ENCODE results near the gene TMEM127.
A peak's percentile ranks its signal among the peaks of the same experiment; 100 is the strongest.
"Not testable (repeated sequence)": the region's sequence is repeated elsewhere in the genome, so short reads cannot be mapped to it uniquely, and the experiment has no call there.

TMEM127 gene

DNA sequence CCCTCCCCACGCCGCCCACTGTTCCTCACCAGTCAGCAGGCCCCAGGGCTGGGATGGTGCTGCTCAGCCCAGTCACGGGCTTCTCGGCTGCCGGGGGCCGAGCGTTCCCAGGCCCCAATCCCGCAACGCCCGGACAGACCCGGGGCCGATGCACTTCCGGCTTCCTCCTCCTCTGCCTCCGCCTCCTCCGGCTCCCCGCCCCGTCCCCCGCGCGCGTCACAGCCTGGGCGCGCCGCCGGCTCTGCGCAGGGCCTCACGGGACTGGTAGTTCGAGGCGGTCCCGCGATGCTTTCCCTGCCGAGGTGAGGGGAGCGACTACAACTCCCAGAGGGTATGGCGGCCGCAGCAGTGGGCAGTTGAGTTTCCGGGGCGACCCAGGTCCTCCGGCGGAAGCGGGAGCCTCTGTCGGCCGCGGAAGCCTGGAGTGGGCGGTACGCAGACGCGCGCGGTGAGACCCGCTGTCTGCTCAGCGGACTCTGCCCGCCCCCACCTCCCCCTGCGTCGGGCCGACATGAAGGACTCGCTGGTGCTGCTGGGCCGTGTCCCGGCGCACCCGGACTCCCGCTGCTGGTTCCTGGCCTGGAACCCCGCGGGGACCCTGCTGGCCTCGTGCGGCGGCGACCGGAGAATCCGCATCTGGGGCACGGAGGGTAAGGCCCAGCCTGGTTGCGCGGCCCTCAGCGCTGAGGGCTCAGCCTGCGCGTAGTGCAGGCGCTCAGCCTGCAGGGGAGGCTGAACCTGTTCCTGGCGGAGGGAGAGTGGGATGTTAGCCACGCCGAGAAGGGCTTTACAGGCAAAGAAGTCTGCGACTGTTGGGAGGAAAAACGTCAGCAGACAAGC lies at the start of gene TMEM127, which contains the start of gene CIAO1:
Gene TMEM127, minus strand, starts transcription at position 158 of the 840 bp plus-strand sequence. CDS start 616 bp downstream, outside the sequence.
Gene CIAO1, plus strand, starts transcription at position 386 of the 840 bp plus-strand sequence. Its CDS starts 126 bp downstream, at position 512.
- DNase-seq = peak; percentile 96 to 99

DNA sequence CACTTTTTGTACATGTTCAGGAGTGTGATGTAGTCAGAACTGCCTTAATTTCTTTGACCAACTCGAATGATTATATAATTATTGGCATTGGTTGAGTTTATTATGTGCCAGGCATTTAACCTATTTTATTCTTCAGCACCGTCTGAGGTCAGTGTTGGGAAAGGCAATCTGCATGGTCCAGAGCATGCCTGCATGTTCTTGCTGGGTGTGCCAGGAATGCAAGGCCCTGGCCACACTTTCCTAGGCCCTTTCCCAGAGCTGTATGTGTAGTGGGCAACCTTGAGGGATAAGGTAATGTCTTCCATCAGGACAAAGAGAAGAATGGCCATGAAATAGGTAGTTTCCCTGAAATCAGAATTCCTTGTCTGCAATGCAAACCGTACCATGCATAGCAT lies 49.2 kb upstream of the TMEM127 start:
- DNase-seq = no peak

DNA sequence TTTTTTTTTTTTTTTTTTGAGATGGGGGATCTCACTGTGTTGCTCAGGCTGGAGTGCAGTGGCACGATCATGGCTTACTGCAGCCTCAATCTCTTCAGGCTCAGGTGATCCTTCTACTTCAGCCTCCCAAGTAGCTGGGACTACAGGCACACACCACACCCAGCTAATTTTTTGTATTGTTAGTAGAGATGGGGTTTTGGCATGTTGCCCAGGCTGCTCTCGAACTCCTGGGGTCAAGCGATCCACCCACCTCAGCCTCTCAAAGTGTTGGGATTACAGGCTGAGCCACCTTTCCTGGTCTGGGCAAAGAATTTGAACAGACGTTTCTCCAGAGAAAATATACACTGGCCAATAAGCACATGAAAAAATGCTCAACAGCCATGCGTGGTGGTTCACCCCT lies 42.5 kb upstream of the TMEM127 start:
- DNase-seq = no peak

DNA sequence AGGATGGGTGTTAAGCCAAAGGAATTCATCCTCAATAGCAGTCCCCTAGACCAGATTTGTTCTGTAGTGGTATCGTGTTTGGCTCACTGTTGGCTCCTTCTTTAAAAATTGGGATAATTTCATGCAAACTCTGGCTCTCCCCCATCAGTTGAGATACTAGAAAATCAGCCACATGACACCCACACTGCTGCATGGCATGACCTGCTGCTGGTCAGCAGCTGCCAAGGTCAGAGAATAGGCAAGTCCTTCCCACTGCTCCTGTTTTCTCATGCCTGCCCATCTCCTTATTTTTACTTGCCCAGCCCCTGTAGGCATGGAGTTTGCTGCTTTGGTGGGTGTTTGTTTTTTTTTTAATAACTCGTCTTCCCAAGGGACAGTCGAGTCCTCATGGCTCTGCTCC lies 40.6 kb upstream of the TMEM127 start:
- no peak for DNase-seq

- no peak for DNase-seq
Measured at GRCh38 chr2:96305979-96306308, 40.1 kb upstream of the TMEM127 start.

DNA sequence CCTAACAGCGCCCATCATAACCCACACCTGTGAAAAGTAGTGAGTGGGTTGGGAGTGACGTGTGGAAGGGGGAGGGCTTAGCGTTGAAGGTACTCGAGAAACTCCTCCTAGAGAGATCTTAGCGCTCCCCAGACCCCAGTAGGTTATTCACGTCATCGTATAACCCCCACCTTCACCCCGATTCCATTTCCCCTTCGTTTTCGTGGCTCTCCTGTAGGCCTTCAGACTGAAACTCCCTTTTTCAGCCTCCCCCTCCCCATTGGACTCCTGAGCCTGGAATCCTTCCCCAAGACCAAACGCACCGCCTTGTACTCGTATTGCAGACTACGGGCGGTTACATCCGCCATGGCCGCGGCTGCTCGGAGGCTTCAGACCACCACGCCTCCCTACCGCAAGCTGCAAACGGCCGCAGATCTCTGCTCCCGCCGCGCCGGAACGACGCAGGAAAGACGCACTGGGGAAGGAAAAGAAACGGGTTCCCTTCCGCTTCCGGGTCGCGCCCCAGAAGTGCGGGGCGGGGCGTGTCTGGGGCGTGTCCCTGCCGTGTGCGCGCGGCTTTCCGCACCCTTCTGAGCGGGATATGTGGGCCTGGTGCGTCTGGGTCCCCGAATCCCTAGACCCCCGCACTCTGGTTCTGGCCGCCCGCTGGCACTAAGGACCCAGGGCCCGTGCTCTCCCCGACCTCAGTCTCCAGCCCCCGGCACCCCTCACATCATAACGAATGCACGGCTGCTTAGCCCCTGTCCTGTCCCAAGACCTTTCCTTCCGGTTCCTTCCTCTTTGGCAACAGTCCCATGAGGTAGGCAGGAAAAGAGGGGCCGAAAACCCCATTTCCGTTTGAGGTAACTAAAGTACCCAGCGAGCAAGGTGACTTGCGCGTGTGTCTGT lies 39.5 kb upstream of the TMEM127 start, which contains the start of gene SNRNP200:
Gene SNRNP200, minus strand, starts transcription at position 456 of the 888 bp plus-strand sequence. Its CDS starts 109 bp downstream, at position 347.
- DNase-seq = peak; percentile 87 to 91

DNA sequence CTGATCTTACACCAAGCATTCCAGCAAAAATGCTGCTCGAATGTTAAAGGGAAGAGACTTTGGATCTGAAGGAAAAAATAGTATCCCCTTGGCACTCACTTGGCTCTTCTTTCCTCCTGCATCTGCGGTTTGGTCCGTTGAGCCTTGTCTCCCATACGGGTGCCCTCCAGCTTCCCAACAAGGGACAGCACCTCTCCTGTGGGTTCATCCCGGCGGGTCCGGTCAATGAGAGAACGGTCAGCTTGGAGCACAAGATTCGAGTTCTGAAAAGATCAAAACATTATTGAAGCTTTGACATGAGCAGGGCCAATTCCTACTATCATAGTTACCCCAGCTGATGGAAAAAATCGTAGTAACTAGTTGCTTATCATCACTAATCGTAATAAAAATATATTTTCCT lies 38.8 kb upstream of the TMEM127 start:
- DNase-seq = no peak

DNA sequence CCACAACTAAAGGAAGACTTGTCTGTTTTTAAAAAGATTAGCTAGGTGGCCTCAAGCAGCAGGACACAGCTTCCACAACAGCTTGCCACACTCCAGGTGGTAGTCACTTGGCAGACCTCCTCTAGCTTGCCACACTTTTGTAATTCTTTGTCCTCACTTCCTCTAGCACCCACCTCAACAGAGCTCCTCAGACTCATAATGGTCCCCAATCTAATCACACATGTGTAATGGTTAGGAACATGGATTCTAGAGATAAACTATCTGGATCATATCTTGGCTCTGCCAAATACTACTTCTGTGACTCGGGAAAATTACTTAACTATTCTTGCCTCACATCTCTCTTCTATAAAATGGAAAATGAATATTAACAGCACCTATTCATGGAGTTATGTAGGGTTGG lies 36.1 kb upstream of the TMEM127 start:
- DNase-seq = no peak

DNA sequence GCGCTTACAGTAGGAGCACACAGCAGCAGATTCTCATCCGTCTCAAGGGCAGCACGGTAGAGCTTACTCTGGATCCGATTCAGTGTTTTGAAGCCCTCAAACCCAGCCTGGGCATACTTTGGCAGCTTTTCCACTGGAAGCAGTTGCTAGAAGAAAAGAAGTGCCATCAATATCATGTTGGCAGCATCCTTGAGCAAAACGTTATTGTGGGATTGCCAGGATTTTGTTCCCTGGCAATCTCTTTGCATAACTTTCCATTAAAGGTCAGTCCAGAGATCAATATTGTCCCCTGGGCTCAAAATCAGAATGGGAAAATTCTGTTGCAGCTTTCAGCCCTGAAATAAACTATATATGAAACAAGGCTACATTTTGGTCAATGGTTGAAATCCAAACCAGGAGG lies 31.1 kb upstream of the TMEM127 start:
- no peak for DNase-seq

- not testable (repeated sequence) for DNase-seq
Measured at GRCh38 chr2:96294271-96294670, 28.5 kb upstream of the TMEM127 start.

GRCh38 chr2:96291751-96292150 lies 26.0 kb upstream of the TMEM127 start:
- no peak for DNase-seq

DNA sequence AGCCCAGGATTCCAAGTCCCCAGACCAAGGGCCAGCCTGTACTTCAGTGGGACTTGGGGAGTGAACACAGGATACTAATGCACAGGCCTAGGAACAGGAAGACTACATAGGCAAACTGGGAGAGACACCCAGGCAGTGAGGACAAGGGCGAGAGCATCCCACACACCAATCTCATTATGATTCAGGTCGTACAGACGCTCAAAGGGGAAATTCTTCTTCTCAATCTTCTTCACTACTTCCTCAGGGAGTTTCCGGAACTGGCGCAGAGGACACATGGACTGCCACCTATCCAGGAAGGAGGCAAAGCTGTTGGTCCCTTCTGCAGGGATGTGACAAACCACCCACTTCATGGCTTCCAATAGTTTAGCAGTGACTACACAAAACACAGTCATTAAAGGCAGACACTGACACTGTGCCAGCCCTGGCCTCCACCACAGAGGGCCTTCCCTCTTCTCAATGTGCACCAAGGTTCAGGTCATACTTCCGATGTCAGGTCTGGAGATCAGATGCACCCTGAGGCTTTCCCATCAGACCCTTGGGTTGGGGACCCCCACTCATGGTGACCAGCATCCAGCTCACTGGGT lies 21.6 kb upstream of the TMEM127 start:
- no peak for DNase-seq

DNA sequence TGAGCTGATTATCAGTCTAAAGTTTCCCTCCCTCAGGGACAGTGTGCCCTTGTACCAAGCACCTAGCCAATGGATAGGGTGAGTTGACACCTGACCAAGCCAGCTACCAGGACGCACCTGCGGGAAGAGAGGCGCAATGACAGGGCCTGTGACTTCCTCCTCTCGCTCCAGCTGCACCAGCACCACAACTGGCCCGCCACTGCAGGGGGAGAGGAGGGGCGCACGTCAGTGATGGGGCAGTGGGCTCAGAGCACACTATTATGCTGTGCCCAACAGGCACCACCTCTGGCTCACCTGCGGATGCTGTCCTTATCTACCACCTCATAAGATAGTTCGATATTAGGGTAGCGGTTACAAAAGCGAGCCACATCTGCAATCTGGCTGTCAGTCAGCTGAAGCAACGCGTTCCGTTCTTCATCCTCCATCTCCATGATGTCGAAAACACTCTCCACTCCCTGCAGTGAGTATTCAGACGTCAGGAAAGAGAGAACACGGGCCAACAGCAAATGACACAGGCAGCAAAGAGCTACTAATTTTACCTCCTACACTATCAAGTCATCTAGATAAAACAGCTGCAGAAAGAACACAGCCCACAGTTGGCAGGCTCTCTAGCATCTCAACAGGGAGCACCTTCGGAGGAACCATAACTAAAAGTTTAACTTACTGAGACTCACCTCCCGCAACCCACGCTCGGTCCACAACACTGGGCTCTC lies 11.1 kb upstream of the TMEM127 start:
- DNase-seq = no peak

- no peak for DNase-seq
Measured at GRCh38 chr2:96274355-96275056, 8.7 kb upstream of the TMEM127 start.

- no peak for DNase-seq
Measured at GRCh38 chr2:96273763-96274162, 8.0 kb upstream of the TMEM127 start.

GRCh38 chr2:96271995-96272394 lies 6.2 kb upstream of the TMEM127 start:
- no peak for DNase-seq

DNA sequence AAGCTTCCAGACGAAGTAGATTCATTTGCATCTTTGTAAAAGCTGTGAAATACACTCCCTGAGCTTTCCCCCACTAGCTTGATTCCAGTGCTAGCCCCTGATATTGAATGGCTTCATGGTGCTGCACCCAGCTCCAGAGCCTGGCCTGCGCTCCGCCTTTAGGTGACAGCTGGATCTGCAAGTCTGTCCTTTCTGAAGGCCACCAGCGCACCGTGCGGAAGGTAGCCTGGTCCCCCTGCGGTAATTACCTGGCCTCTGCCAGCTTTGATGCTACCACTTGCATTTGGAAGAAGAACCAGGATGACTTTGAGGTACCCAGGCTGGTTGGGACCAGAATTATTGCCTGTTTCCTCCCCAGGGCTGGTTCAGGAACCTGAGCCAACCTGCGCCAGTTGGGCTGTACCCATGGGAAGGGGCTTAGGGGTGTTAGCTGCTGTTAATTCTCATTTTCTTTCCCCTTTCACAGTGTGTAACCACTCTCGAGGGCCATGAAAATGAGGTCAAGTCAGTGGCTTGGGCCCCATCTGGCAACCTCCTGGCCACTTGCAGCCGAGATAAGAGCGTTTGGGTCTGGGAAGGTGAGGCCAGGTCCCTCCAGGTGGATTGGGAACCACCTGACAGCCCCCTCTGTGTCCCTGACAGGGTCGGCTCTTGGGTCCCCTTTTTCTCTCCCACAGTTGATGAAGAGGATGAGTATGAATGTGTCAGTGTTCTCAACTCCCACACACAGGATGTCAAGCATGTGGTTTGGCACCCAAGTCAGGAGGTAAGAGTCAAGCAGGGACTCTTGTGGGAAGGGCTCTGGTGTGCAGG lies 1.6 kb upstream of the TMEM127 start:
- peak; percentile 38 to 44 for DNase-seq

DNA sequence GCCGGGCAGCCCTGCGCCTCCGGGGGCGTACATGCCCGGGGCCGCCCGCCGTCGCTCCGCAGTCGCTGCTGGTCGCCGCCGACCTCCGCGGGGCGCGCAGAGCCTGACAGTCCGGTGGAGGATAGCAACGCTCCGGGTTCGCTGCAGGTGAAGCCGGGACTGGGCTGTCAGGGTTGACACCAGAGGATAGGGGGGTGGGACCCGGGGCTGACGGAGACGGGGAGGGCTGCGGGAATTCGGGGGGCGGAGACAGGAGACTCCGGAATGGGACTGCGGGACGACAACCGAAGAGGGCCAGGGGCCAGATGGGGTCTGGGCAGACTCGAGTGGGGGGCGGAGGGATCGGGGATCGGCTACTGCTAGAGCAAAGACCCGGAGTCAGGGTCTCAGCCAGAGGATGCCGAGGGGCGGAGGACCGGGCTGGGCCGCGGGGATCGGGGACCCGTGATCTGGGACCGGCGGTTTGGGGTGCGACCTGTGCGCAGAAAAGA lies 403 bp downstream of the TMEM127 start:
- peak in 1 of 2 experiments; percentile 24 for DNase-seq

DNA sequence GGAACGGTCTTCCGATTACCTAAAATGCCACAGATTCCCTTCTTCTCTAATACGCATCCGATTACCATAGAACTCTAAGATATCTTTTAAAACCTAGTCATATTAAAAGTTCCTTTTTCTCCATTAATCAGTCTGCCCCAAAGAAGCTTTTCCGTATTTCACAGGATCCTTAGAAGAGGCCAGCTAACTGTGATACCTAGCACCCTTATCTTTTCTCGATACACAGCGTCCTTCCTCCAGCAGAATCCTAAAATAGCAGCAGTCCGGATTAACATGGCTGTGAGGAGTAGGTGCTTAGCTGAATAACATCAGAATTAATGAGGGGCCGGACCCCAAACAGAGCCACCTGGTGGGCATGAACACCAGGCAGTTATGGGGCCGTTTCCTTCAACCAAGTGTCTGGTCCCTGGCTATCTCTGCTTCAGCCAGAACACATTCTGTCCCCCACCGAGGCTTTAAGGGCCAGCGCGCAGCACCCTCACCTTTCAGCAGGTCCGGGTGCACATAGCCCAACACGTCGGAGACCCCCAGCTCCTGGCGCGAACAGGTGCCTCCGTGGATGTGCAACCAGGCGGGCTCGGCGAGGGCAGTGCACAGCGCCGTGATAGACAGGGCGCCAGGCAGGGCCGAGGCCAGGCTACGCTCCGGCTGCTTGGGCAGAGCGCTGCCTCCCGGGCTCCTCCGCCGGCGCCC lies 995 bp downstream of the TMEM127 start:
- no peak for DNase-seq

DNA sequence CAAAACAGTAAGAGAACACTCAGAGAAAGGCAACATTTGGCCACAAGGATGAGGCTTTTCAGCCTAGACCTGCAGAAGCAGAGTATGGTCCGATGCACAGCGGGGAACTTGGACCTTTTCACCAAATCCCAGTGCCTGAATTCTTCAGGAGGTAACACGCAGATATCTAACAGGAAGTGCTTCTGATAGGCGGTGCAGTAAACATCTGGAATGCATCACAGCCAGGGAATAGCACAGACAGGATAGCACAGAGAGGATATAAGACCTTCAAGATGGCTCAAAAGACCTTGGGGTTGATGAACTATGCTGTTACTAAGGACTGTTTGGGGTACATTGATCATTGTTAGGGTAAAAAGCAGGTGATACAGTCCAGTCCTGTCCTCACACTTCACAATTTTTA lies 1.7 kb downstream of the TMEM127 start:
- no peak for DNase-seq
